GM21390 (cell line): ENCODE results near the gene CIAO1.
"Not testable (repeated sequence)": the region's sequence is repeated elsewhere in the genome, so short reads cannot be mapped to it uniquely, and the experiment has no call there.

Source experiments
- ATAC-seq: cut with Tn5 transposase; IDR thresholded peaks from one replicate; pipeline ENCODE4 v1.9.1; 2021; ENCODE audit not compliant: unreplicated experiment

The CIAO1 gene

GRCh38 chr2:96265840-96266679 lies at the start of gene CIAO1, which contains the start of gene TMEM127:
Gene CIAO1, plus strand, starts transcription at chr2:96266225. Its CDS starts 126 bp downstream, at chr2:96266351.
Gene TMEM127, minus strand, starts transcription at chr2:96265997. Its CDS starts 616 bp downstream, at chr2:96265381.
- ATAC-seq: peak; percentile 90

- no peak for ATAC-seq
Measured at GRCh38 chr2:96218508-96219131, 47.4 kb upstream of the CIAO1 start.

GRCh38 chr2:96219959-96220358 lies 46.1 kb upstream of the CIAO1 start:
- not testable (repeated sequence) for ATAC-seq

GRCh38 chr2:96221106-96221505 lies 44.9 kb upstream of the CIAO1 start:
- ATAC-seq: not testable (repeated sequence)

GRCh38 chr2:96225016-96225533 lies 41.0 kb upstream of the CIAO1 start:
- ATAC-seq: peak; percentile 80

GRCh38 chr2:96231316-96231715 lies 34.7 kb upstream of the CIAO1 start:
- ATAC-seq: no peak

- no peak for ATAC-seq
Measured at GRCh38 chr2:96233436-96233835, 32.6 kb upstream of the CIAO1 start.

GRCh38 chr2:96233880-96234316 lies 32.1 kb upstream of the CIAO1 start:
- peak; percentile 94 for ATAC-seq

GRCh38 chr2:96236882-96237281 lies 29.1 kb upstream of the CIAO1 start:
- no peak for ATAC-seq

- no peak for ATAC-seq
Measured at GRCh38 chr2:96238266-96238665, 27.8 kb upstream of the CIAO1 start.

- ATAC-seq: no peak
Measured at GRCh38 chr2:96239091-96239490, 26.9 kb upstream of the CIAO1 start.

GRCh38 chr2:96239745-96240264 lies 26.2 kb upstream of the CIAO1 start:
- ATAC-seq: no peak

GRCh38 chr2:96240341-96241038 lies 25.5 kb upstream of the CIAO1 start:
- no peak for ATAC-seq

GRCh38 chr2:96241227-96241626 lies 24.8 kb upstream of the CIAO1 start:
- no peak for ATAC-seq

GRCh38 chr2:96241900-96242611 lies 24.0 kb upstream of the CIAO1 start:
- peak; percentile 75 for ATAC-seq

GRCh38 chr2:96243843-96244242 lies 22.2 kb upstream of the CIAO1 start:
- ATAC-seq: no peak

- ATAC-seq: no peak
Measured at GRCh38 chr2:96245609-96246390, 20.2 kb upstream of the CIAO1 start.

GRCh38 chr2:96247009-96247408 lies 19.0 kb upstream of the CIAO1 start:
- no peak for ATAC-seq

GRCh38 chr2:96247896-96248295 lies 18.1 kb upstream of the CIAO1 start:
- ATAC-seq: no peak

- no peak for ATAC-seq
Measured at GRCh38 chr2:96248624-96249023, 17.4 kb upstream of the CIAO1 start.
